ENCODE measurements around the gene NBPF19.
"Not testable (repeated sequence)": the region's sequence is repeated elsewhere in the genome, so short reads cannot be mapped to it uniquely, and the experiment has no call there.

The NBPF19 gene

GRCh38 chr1:149474745-149475144 lies at the start of gene NBPF19:
Gene NBPF19 (plus strand): TSS chr1:149475045. CDS start chr1:149475933, 888 bp downstream.
- not testable (repeated sequence) for DNase-seq (ENCODE audit: extremely low read depth in 1 of 2, low read depth in 1 of 2)

- not testable (repeated sequence) for DNase-seq (ENCODE audit: extremely low read depth in 1 of 2, low read depth in 1 of 2)
Observed at GRCh38 chr1:149428317-149428716, 46.5 kb upstream of the NBPF19 start.

GRCh38 chr1:149445451-149445850 lies 29.4 kb upstream of the NBPF19 start:
- not testable (repeated sequence) for DNase-seq (ENCODE audit: extremely low read depth in 1 of 2, low read depth in 1 of 2)

- not testable (repeated sequence) for DNase-seq (ENCODE audit: extremely low read depth in 1 of 2, low read depth in 1 of 2)
Observed at GRCh38 chr1:149452196-149452595, 22.6 kb upstream of the NBPF19 start.

- DNase-seq (ENCODE audit: extremely low read depth in 1 of 2, low read depth in 1 of 2) = not testable (repeated sequence)
Observed at GRCh38 chr1:149452652-149453051, 22.2 kb upstream of the NBPF19 start.

- peak; percentile 31 to 35 for DNase-seq (ENCODE audit: extremely low read depth in 1 of 2, low read depth in 1 of 2)
Observed at GRCh38 chr1:149558350-149558825, 83.5 kb downstream of the NBPF19 start.

GRCh38 chr1:149561806-149562205 lies 87.0 kb downstream of the NBPF19 start:
- DNase-seq (ENCODE audit: extremely low read depth in 1 of 2, low read depth in 1 of 2) = not testable (repeated sequence)

GRCh38 chr1:149565485-149565884 lies 90.6 kb downstream of the NBPF19 start:
- not testable (repeated sequence) for DNase-seq (ENCODE audit: extremely low read depth in 1 of 2, low read depth in 1 of 2)

- DNase-seq (ENCODE audit: extremely low read depth in 1 of 2, low read depth in 1 of 2) = not testable (repeated sequence)
Observed at GRCh38 chr1:149572763-149573162, 97.9 kb downstream of the NBPF19 start.

GRCh38 chr1:149585592-149585991 lies 110.7 kb downstream of the NBPF19 start:
- DNase-seq (ENCODE audit: extremely low read depth in 1 of 2, low read depth in 1 of 2) = peak in 1 of 2 donors; percentile 29

Data from stimulated activated CD8-positive, alpha-beta memory T cell treated with anti-CD3 and anti-CD28 coated beads, Interleukin-7, amount 100 ng/mL, for 48 hours (primary cell).